Activated naive CD8-positive, alpha-beta T cell treated with anti-CD3 and anti-CD28 coated beads for 36 hours (primary cell): ENCODE measurements around the gene RNF34. TPM values are rescaled to one million over a fixed set of nuclear protein-coding genes. Genes with fewer than 3 reads are reported as not detected.
"Not testable (repeated sequence)": the region's sequence is repeated elsewhere in the genome, so short reads cannot be mapped to it uniquely, and the experiment has no call there.

Source experiments
- DNase-seq: peaks from one replicate; pipeline ENCODE4 v3.0.0; 2021
- H3K27ac Mint-ChIP-seq: one replicate; pipeline ENCODE4 v1.8.0; 2022; ENCODE audit warnings: mild to moderate bottlenecking, moderate library complexity, mixed read lengths
- H3K27me3 Mint-ChIP-seq: one replicate; pipeline ENCODE4 v1.8.0; 2022; ENCODE audit warnings: mild to moderate bottlenecking, mixed read lengths
- H3K36me3 Mint-ChIP-seq: one replicate; pipeline ENCODE4 v1.8.0; 2021; ENCODE audit warnings: mild to moderate bottlenecking, mixed read lengths
- H3K4me1 Mint-ChIP-seq: one replicate; pipeline ENCODE4 v1.8.0; 2021; ENCODE audit warnings: mixed read lengths
- H3K4me3 Mint-ChIP-seq: one replicate; pipeline ENCODE4 v1.8.0; 2022; ENCODE audit warnings: mild to moderate bottlenecking, moderate library complexity, mixed read lengths
- H3K9me3 Mint-ChIP-seq: one replicate; pipeline ENCODE4 v1.8.0; 2022; ENCODE audit warnings: mixed read lengths
- total RNA-seq, 2 experiments: library from RNA; stranded (reverse); gene quantifications; one replicate each; pipeline ENCODE4 v1.2.3, GENCODE V29; 2021

Gene RNF34
- total RNA-seq, 2 experiments from 2014 or later = 60.2 to 63.9 TPM

DNA sequence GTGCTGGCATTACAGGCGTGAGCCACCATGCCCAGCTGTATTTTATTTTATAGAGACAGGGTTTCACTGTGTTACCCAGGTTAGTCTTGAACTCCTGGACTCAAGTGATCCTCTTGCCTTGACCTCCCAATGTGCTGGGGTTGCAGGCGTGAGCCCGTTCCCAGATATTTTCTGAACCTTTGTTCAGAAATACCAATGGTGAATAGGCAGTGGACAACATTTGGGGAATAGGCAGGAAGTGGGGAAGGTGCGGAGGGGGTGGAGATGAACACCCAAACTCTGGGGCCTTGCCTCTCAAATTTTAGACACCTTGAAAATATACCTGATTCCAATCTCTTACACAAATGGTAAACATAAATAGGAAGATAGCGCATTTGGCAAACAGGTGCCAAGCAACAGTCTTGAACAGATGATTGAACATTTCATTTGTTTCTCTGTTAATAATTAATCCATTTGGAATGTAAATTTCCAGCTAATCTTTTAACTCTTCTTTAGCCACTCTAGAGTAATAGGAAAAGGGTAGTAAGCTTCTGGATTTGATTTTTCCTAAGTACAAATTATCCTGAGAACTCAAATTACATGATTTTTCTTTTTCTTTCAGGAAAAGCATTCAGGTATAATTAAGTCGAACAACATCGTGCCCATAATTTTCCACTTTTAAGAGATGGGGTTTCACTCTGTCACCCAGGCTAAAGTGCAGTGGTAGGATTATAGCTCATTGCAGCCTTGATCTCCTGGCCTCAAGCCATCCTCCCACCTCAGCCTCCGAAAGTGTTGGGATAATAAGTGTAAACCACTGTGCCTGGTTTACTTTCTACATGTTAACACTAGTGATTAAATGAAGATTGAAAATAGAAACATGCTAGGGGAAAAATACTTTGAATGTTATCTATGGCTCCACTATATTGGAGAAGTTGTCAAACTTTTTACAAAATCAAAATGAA is 22.9 kb upstream of the RNF34 start:
- no peak overlapping the region for H3K4me3 Mint-ChIP-seq
- peaks cover 2% of the 10 kb centered on the region for H3K9me3 Mint-ChIP-seq
- peaks cover 2% of the 10 kb centered on the region for H3K4me1 Mint-ChIP-seq
- H3K36me3 Mint-ChIP-seq = no peaks in the 10 kb centered on the region
- H3K27ac Mint-ChIP-seq = no peak overlapping the region
- peaks cover 4% of the 10 kb centered on the region for H3K27me3 Mint-ChIP-seq
- no peak for DNase-seq

DNA sequence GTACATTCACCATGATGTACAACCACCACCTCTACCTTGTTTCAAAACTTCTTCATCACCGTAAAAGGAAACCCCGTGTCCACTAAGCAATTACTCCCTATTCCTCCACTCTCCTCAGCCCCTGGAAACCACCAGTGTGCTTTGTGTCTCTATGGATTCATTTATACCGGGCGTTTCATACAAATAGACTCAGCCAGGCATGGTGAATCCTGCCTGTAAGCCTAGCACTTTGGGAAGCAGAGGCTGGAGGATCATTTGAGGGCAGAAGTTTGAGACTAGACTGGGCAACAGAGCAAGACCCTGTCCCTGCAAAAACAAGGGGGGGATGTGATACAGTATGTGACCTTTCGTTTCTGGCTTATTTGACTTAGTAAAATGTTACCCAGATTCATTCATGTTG is 21.2 kb upstream of the RNF34 start:
- H3K27ac Mint-ChIP-seq = no peak overlapping the region
- H3K4me3 Mint-ChIP-seq = no peak overlapping the region
- no peak for DNase-seq
- no peaks in the 10 kb centered on the region for H3K36me3 Mint-ChIP-seq
- H3K9me3 Mint-ChIP-seq = peaks cover 2% of the 10 kb centered on the region
- peaks cover 4% of the 10 kb centered on the region for H3K27me3 Mint-ChIP-seq
- H3K4me1 Mint-ChIP-seq = peaks cover 2% of the 10 kb centered on the region

- DNase-seq = no peak
- Mint-ChIP-seq H3K4me1 (peaks cover 2% of the 10 kb centered on the region), H3K36me3 (no peaks in the 10 kb centered on the region), H3K9me3 (peaks cover 2% of the 10 kb centered on the region), H3K27ac (no peak overlapping the region), H3K4me3 (no peak overlapping the region), H3K27me3 (peaks cover 4% of the 10 kb centered on the region)
Observed at GRCh38 chr12:121379945-121380344, 20.0 kb upstream of the RNF34 start.

GRCh38 chr12:121383601-121384021 is 16.3 kb upstream of the RNF34 start:
- Mint-ChIP-seq H3K4me1 (no peaks in the 10 kb centered on the region), H3K9me3 (no peaks in the 10 kb centered on the region), H3K27me3 (no peaks in the 10 kb centered on the region), H3K27ac (no peak overlapping the region), H3K36me3 (no peaks in the 10 kb centered on the region), H3K4me3 (no peak overlapping the region)
- DNase-seq = no peak

DNA sequence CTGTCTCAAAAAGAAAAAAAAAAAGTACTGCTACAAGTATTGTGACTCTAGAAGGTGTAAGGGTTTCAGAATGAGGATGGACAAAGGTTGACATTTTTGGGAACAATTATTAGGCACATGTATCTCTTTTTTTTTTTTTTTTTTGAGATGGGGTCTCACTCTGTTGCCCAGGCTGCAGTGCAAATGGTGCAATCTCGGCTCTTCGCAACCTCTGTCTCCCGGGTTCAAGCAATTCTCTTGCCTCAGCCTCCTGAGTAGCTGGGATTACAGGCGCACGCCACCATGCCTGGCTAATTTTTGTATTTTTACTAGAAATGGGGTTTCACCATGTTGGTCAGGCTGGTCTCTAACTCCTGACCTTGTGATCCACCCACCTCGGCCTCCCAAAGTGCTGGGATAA is 15.0 kb upstream of the RNF34 start:
- H3K4me3 Mint-ChIP-seq, H3K4me1 Mint-ChIP-seq, H3K27ac Mint-ChIP-seq, H3K27me3 Mint-ChIP-seq, H3K36me3 Mint-ChIP-seq, H3K9me3 Mint-ChIP-seq, DNase-seq: not testable (repeated sequence)

- H3K9me3 Mint-ChIP-seq = no peaks in the 10 kb centered on the region
- no peaks in the 10 kb centered on the region for H3K36me3 Mint-ChIP-seq
- peaks cover 9% of the 10 kb centered on the region for H3K4me1 Mint-ChIP-seq
- no peak overlapping the region for H3K4me3 Mint-ChIP-seq
- no peaks in the 10 kb centered on the region for H3K27me3 Mint-ChIP-seq
- H3K27ac Mint-ChIP-seq = no peak overlapping the region
- no peak for DNase-seq
Observed at GRCh38 chr12:121388421-121388981, 11.4 kb upstream of the RNF34 start.

GRCh38 chr12:121390856-121391255 is 9.1 kb upstream of the RNF34 start:
- Mint-ChIP-seq H3K4me1 (peaks cover 9% of the 10 kb centered on the region), H3K27ac (no peak overlapping the region), H3K27me3 (no peaks in the 10 kb centered on the region), H3K4me3 (no peak overlapping the region), H3K9me3 (no peaks in the 10 kb centered on the region), H3K36me3 (no peaks in the 10 kb centered on the region)
- no peak for DNase-seq

- H3K4me3 Mint-ChIP-seq = peak overlapping the region; percentile 54
- peaks cover 9% of the 10 kb centered on the region for H3K4me1 Mint-ChIP-seq
- H3K27me3 Mint-ChIP-seq = no peaks in the 10 kb centered on the region
- DNase-seq = peak; percentile 30
- H3K9me3 Mint-ChIP-seq = no peaks in the 10 kb centered on the region
- no peaks in the 10 kb centered on the region for H3K36me3 Mint-ChIP-seq
- peak overlapping the region; percentile 43 for H3K27ac Mint-ChIP-seq
Observed at GRCh38 chr12:121391619-121392324, 8.1 kb upstream of the RNF34 start.

DNA sequence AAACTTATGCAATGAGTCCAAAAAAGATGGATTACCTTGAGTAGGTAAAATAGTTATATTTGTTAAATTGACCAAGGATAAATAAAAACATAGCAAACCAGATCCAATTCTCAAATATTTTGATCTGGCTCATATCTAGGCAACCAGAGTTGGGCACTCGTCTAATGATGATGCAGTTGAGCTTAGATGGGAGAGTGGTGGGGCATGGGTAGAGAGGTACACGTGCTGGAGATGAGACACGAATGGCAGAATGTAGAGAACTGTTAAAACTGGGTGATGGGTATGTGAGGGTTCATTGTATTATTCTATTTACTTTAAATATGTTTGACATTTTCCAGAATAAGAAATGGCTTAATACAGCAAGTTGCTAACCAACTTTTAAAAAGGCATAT is 7.6 kb upstream of the RNF34 start:
- H3K27ac Mint-ChIP-seq = no peak overlapping the region
- H3K9me3 Mint-ChIP-seq = no peaks in the 10 kb centered on the region
- H3K27me3 Mint-ChIP-seq = no peaks in the 10 kb centered on the region
- no peak overlapping the region for H3K4me3 Mint-ChIP-seq
- H3K36me3 Mint-ChIP-seq = no peaks in the 10 kb centered on the region
- no peak for DNase-seq
- H3K4me1 Mint-ChIP-seq = peaks cover 9% of the 10 kb centered on the region

GRCh38 chr12:121397521-121397920 is 2.4 kb upstream of the RNF34 start:
- Mint-ChIP-seq H3K36me3 (peaks cover 6% of the 10 kb centered on the region), H3K4me1 (peaks cover 20% of the 10 kb centered on the region), H3K4me3 (no peak overlapping the region), H3K9me3 (no peaks in the 10 kb centered on the region), H3K27ac (no peak overlapping the region), H3K27me3 (no peaks in the 10 kb centered on the region)
- no peak for DNase-seq

DNA sequence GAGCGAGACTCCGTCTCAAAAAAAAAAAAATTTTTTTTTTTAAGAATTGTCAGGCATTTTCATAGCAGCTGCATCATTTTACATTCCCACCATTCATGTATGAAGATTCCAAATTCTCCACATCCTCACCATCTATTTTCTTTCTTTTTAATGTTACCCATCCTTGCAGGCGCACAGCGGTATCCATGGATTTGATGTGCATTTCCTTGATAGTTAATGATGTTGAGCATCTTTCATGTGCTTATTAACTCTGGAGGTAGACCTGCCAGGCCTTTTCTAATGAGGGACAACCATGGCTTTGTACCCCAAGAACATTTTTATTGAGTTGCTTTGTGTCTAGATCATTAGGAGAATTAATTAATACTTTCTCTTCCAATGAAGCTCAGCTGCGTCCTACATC is 1.6 kb upstream of the RNF34 start:
- Mint-ChIP-seq H3K27me3 (no peaks in the 10 kb centered on the region), H3K36me3 (peaks cover 10% of the 10 kb centered on the region), H3K4me3 (peak overlapping the region; percentile 93), H3K27ac (no peak overlapping the region), H3K9me3 (no peaks in the 10 kb centered on the region), H3K4me1 (peaks cover 25% of the 10 kb centered on the region)
- no peak for DNase-seq

DNA sequence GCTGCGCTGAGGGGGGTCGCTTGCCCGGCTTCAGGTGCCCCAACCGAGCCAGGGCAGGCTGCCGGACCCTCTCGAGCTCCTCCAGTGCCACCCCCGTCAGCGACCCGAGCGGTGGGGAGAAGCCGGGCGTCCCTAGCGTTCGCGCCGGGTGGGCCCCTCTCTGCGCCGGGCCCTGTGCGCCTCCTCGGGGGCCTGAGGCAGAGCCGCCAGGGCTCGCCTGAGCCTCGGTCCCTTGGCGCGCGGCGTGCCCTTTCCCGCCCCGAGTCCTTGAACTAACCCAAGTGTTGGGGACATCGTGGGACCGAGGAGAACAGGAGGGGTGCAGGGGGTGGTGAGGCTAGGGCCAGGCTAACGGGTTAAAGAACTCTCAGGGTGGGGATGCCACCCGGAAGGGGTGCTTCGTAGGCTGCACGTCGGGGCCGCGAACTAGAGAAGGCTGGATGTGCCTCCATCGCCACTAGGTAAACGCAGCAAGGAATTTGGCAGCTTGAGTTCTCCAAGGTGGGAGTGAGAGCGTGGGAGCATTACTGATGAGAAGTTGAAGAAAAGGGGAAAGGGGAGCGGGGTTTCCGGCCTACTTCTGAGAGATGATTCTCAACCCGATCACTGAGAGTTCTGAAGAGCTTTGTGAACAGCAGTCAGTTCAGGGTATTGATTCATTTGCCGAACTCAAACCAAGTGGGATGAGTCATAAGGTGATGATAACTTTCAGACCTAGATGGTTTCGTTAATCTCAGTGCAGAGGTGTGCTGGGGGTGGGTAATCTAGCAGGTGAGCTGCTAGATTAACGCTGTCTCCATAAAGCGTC is 618 bp downstream of the RNF34 start:
- Mint-ChIP-seq H3K36me3 (peaks cover 11% of the 10 kb centered on the region), H3K9me3 (no peaks in the 10 kb centered on the region), H3K4me3 (peak overlapping the region; percentile 93), H3K27me3 (no peaks in the 10 kb centered on the region), H3K27ac (peak overlapping the region; percentile 94), H3K4me1 (peaks cover 30% of the 10 kb centered on the region)
- DNase-seq = peak; percentile 64

GRCh38 chr12:121403721-121404120 is 3.8 kb downstream of the RNF34 start:
- H3K36me3 Mint-ChIP-seq = peaks cover 27% of the 10 kb centered on the region

GRCh38 chr12:121404734-121405133 is 4.8 kb downstream of the RNF34 start:
- Mint-ChIP-seq H3K4me3 (no peak overlapping the region), H3K27ac (no peak overlapping the region), H3K27me3 (no peaks in the 10 kb centered on the region), H3K4me1 (peaks cover 25% of the 10 kb centered on the region), H3K9me3 (no peaks in the 10 kb centered on the region), H3K36me3 (peaks cover 27% of the 10 kb centered on the region)
- no peak for DNase-seq

More at GRCh38 chr12:121403721-121404120, 3.8 kb downstream of the RNF34 start:
- Mint-ChIP-seq H3K27me3 (no peaks in the 10 kb centered on the region), H3K9me3 (no peaks in the 10 kb centered on the region), H3K4me1 (peaks cover 30% of the 10 kb centered on the region), H3K27ac (no peak overlapping the region), H3K4me3 (no peak overlapping the region)
- DNase-seq = no peak

GRCh38 chr12:121405211-121405610 is 5.3 kb downstream of the RNF34 start:
- Mint-ChIP-seq H3K27me3 (no peaks in the 10 kb centered on the region), H3K4me3 (no peak overlapping the region), H3K4me1 (peaks cover 25% of the 10 kb centered on the region), H3K9me3 (no peaks in the 10 kb centered on the region), H3K36me3 (peaks cover 27% of the 10 kb centered on the region), H3K27ac (no peak overlapping the region)
- DNase-seq = no peak
